H1 (cell line): Measurements from ENCODE around the gene TMEM212. TPM values are rescaled to one million over a fixed set of nuclear protein-coding genes. Genes with fewer than 3 reads are reported as not detected.

Experiments
- CTCF ChIA-PET: fragments of 300-600 bp; sonication (Branson Sonifier 250); formaldehyde crosslinking; loops from one replicate; lab custom pipeline; 2021; ENCODE audit not compliant: partially characterized antibody; lab: Charles Lee
- POLR2A ChIA-PET: fragments of 300-600 bp; sonication (Branson Sonifier 250); formaldehyde crosslinking; loops from one replicate; lab custom pipeline; 2021; ENCODE audit warnings: inconsistent platforms; ENCODE audit not compliant: partially characterized antibody; lab: Charles Lee
- DNase-seq, 2 experiments: peaks; one replicate each; pipeline versions ENCODE4 v3.0.0 to v3.0.0-alpha.2; 2010 to 2022; ENCODE audit warnings: low spot score in 2 of 2, low read depth in 1 of 2, mixed read lengths in 1 of 2
- FAIRE-seq: peaks from 2 replicates; lab custom pipeline; 2011; peaks lifted over from hg19 to GRCh38; lab: Jason Lieb, UNC
- H2AFZ ChIP-seq: 2 replicates; pipeline ENCODE4 v1.8.1; 2012; ENCODE audit warnings: low read length, inconsistent platforms
- H2AK5ac ChIP-seq: 2 replicates; pipeline ENCODE4 v1.6.1; 2013; ENCODE audit warnings: low read depth, low read length
- H2BK120ac ChIP-seq: replicated peaks from 2 replicates; pipeline ENCODE3; 2013; ENCODE audit warnings: low read depth, low read length, inconsistent platforms
- H2BK12ac ChIP-seq: 2 replicates; pipeline ENCODE4 v1.6.1; 2013; ENCODE audit warnings: low read depth, low read length
- H2BK15ac ChIP-seq: 2 replicates; pipeline ENCODE4 v1.6.1; 2013; ENCODE audit warnings: low read length
- H2BK20ac ChIP-seq: 2 replicates; pipeline ENCODE4 v1.6.1; 2013; ENCODE audit warnings: low read length
- H2BK5ac ChIP-seq: 2 replicates; pipeline ENCODE4 v1.6.1; 2013; ENCODE audit warnings: low read depth, low read length
- H3K14ac ChIP-seq: 2 replicates; pipeline ENCODE4 v1.6.1; 2013; ENCODE audit warnings: inconsistent platforms; ENCODE audit not compliant: insufficient read length
- H3K18ac ChIP-seq: 2 replicates; pipeline ENCODE4 v1.6.1; 2013; ENCODE audit warnings: low read length; ENCODE audit errors: extremely low read depth
- H3K23ac ChIP-seq: 2 replicates; pipeline ENCODE4 v1.6.1; 2013; ENCODE audit warnings: inconsistent platforms; ENCODE audit not compliant: insufficient read length
- H3K23me2 ChIP-seq: 2 replicates; pipeline ENCODE4 v1.6.1; 2013; ENCODE audit warnings: low read depth, low read length
- H3K27ac ChIP-seq: 2 replicates; pipeline ENCODE4 v1.6.1; 2011; ENCODE audit warnings: low read depth, low read length, inconsistent platforms
- H3K27me3 ChIP-seq, 4 experiments: replicated peaks in 1 of 4; 1 replicate in 1 of 4; 2 replicates in 3 of 4; pipeline versions ENCODE4 v1.6.1 to v1.8.1; 2011 to 2013; ENCODE audit warnings: low read length in 3 of 4, mild to moderate bottlenecking in 3 of 4, inconsistent platforms in 2 of 4, mixed read lengths in 2 of 4, moderate library complexity in 1 of 4; ENCODE audit not compliant: control insufficient read depth in 3 of 4, insufficient read depth in 3 of 4; ENCODE audit errors: extremely low read depth in 1 of 4
- H3K36me3 ChIP-seq, 4 experiments: 2 replicates each; pipeline versions ENCODE4 v1.6.1 to v1.8.1; 2011 to 2013; ENCODE audit warnings: mild to moderate bottlenecking in 4 of 4, low read length in 3 of 4, moderate library complexity in 2 of 4, control low read depth in 1 of 4, inconsistent platforms in 1 of 4; ENCODE audit not compliant: insufficient read depth in 4 of 4, control insufficient read depth in 2 of 4
- H3K4ac ChIP-seq: replicated peaks from 2 replicates; pipeline ENCODE3; 2013; ENCODE audit warnings: low read length, low read depth, mixed read lengths, inconsistent platforms; ENCODE audit not compliant: insufficient read length
- H3K4me1 ChIP-seq, 4 experiments: replicated peaks in 1 of 4; 1 replicate in 1 of 4; 2 replicates in 3 of 4; pipeline versions ENCODE4 v1.6.1 to v1.8.1; 2011 to 2013; ENCODE audit warnings: low read length in 3 of 4, inconsistent platforms in 2 of 4, mixed read lengths in 1 of 4; ENCODE audit not compliant: insufficient read depth in 4 of 4, control insufficient read depth in 3 of 4
- H3K4me2 ChIP-seq, 2 experiments: 2 replicates each; pipeline versions ENCODE4 v1.6.1 to v1.8.1; 2011 to 2013; ENCODE audit warnings: low read depth in 2 of 2, low read length in 2 of 2, control low read depth in 1 of 2, inconsistent platforms in 1 of 2, mild to moderate bottlenecking in 1 of 2; ENCODE audit not compliant: insufficient read depth in 1 of 2
- H3K4me3 ChIP-seq, 4 experiments: fragments of 200-600, 300-600 bp in 1 of 4; sonication (generic), shearing (Covaris generic), sonication (Bioruptor Twin) in 1 of 4; 2 replicates each; pipeline versions ENCODE4 v1.5.1 to v1.8.1; 2011 to 2016; ENCODE audit warnings: low read length in 4 of 4, low read depth in 3 of 4, control low read depth in 2 of 4, inconsistent platforms in 2 of 4, mild to moderate bottlenecking in 2 of 4, mixed read lengths in 1 of 4, moderate library complexity in 1 of 4; ENCODE audit not compliant: insufficient read depth in 2 of 4; ENCODE audit errors: extremely low read depth in 1 of 4
- H3K56ac ChIP-seq: replicated peaks from 2 replicates; pipeline ENCODE3; 2013; ENCODE audit warnings: low read depth, mild to moderate bottlenecking, mixed read lengths, low read length, inconsistent platforms; ENCODE audit not compliant: insufficient read length
- H3K79me1 ChIP-seq: 2 replicates; pipeline ENCODE4 v1.6.1; 2013; ENCODE audit warnings: low read depth, low read length, control low read depth
- H3K79me2 ChIP-seq, 2 experiments: 2 replicates each; pipeline versions ENCODE4 v1.6.1 to v1.8.1; 2012 to 2013; ENCODE audit warnings: low read length in 2 of 2, mild to moderate bottlenecking in 2 of 2, inconsistent platforms in 1 of 2; ENCODE audit not compliant: insufficient read depth in 2 of 2, control insufficient read depth in 1 of 2
- H3K9ac ChIP-seq, 4 experiments: replicated peaks in 1 of 4; 1 replicate in 1 of 4; 2 replicates in 3 of 4; pipeline versions ENCODE4 v1.6.1 to v1.8.1; 2011 to 2013; ENCODE audit warnings: low read depth in 3 of 4, low read length in 3 of 4, control low read depth in 2 of 4, mild to moderate bottlenecking in 2 of 4, moderate library complexity in 2 of 4, inconsistent platforms in 1 of 4; ENCODE audit errors: extremely low read depth in 1 of 4
- H3K9me3 ChIP-seq, 2 experiments: 2 replicates each; pipeline versions ENCODE4 v1.6.1 to v1.8.1; 2012 to 2013; ENCODE audit warnings: mild to moderate bottlenecking in 2 of 2, moderate library complexity in 2 of 2, control low read depth in 1 of 2, inconsistent platforms in 1 of 2, low read depth in 1 of 2, low read length in 1 of 2, mixed read lengths in 1 of 2; ENCODE audit not compliant: insufficient read depth in 2 of 2
- H4K20me1 ChIP-seq, 2 experiments: replicated peaks in 1 of 2; 2 replicates each; pipeline versions ENCODE3 to v1.8.1; 2011 to 2013; ENCODE audit warnings: inconsistent platforms in 2 of 2, low read length in 2 of 2, mild to moderate bottlenecking in 1 of 2; ENCODE audit not compliant: insufficient read depth in 2 of 2, control insufficient read depth in 1 of 2
- H4K5ac ChIP-seq: 2 replicates; pipeline ENCODE4 v1.6.1; 2013; ENCODE audit warnings: low read length, low read depth, mixed read lengths, inconsistent platforms; ENCODE audit not compliant: insufficient read length
- H4K8ac ChIP-seq: 2 replicates; pipeline ENCODE4 v1.8.0; 2013; ENCODE audit warnings: mild to moderate bottlenecking, moderate library complexity, low read length, inconsistent platforms; ENCODE audit not compliant: insufficient read depth; ENCODE audit errors: extremely low read depth
- H4K91ac ChIP-seq: replicated peaks from 2 replicates; pipeline ENCODE3; 2013; ENCODE audit warnings: low read length, mixed read lengths, inconsistent platforms; ENCODE audit not compliant: insufficient read length
- BCL11A ChIP-seq, 2 experiments: IDR thresholded peaks; one replicate each; pipeline ENCODE4 v1.6.1; 2011; ENCODE audit warnings: low read depth in 2 of 2, low read length in 2 of 2, mild to moderate bottlenecking in 2 of 2
- CBX5 ChIP-seq: fragments of 300-800, 300-1000 bp; sonication (generic); IDR thresholded peaks from 2 replicates; pipeline ENCODE4 v1.7.1; 2016; ENCODE audit warnings: antibody characterized with exemption, low read length, low read depth
- CEBPB ChIP-seq: IDR thresholded peaks from 2 replicates; pipeline ENCODE4 v1.6.1; 2012; ENCODE audit warnings: low read depth, low read length
- CREB1 ChIP-seq: IDR thresholded peaks from 2 replicates; pipeline ENCODE4 v1.6.1; 2012; ENCODE audit warnings: inconsistent platforms
- EGR1 ChIP-seq: IDR thresholded peaks from 2 replicates; pipeline ENCODE4 v1.6.1; 2011; ENCODE audit warnings: low read depth, low read length, borderline replicate concordance
- JUND ChIP-seq: IDR thresholded peaks from 2 replicates; pipeline ENCODE4 v1.6.1; 2011; ENCODE audit warnings: mild to moderate bottlenecking, improper control_type of control experiment, low read length
- NRF1 ChIP-seq: IDR thresholded peaks from 2 replicates; pipeline ENCODE4 v1.6.1; 2011; ENCODE audit warnings: mild to moderate bottlenecking, low read depth, low read length, improper control_type of control experiment
- POU5F1 ChIP-seq: IDR thresholded peaks from 2 replicates; pipeline ENCODE4 v1.6.1; 2011; ENCODE audit warnings: low read depth, mild to moderate bottlenecking, low read length, moderate library complexity
- RBBP5 ChIP-seq: IDR thresholded peaks from 2 replicates; pipeline ENCODE4 v1.7.1; 2012; ENCODE audit warnings: low read depth, mild to moderate bottlenecking, inconsistent platforms, low read length, moderate library complexity, borderline replicate concordance
- RXRA ChIP-seq: IDR thresholded peaks from 2 replicates; pipeline ENCODE4 v1.6.1; 2011; ENCODE audit warnings: low read depth, mild to moderate bottlenecking, low read length, moderate library complexity; ENCODE audit not compliant: insufficient read depth
- SIN3A ChIP-seq, 2 experiments: IDR thresholded peaks in 1 of 2; conservative IDR thresholded peaks in 1 of 2; 2 replicates each; pipeline ENCODE4 v1.6.1; 2011 to 2012; ENCODE audit warnings: low read length in 2 of 2, improper control_type of control experiment in 1 of 2, low read depth in 1 of 2, mild to moderate bottlenecking in 1 of 2
- TBP ChIP-seq: IDR thresholded peaks from 2 replicates; pipeline ENCODE4 v1.6.1; 2011; ENCODE audit warnings: low read depth, low read length, improper control_type of control experiment
- WGBS, 2 experiments: shearing (Covaris generic) in 1 of 2; methylation state at CpG; one replicate each; pipeline versions ENCODE4 v1.1.6 to v1.1.7; 2013 to 2015; ENCODE audit warnings: low lambda C conversion rate in 2 of 2, mixed read lengths in 2 of 2, inconsistent platforms in 1 of 2, low coverage in 1 of 2, missing lambda C conversion rate in 1 of 2; ENCODE audit not compliant: insufficient replicate concordance in 2 of 2, insufficient coverage in 1 of 2, insufficient read length in 1 of 2; ENCODE audit errors: extremely low coverage in 1 of 2, missing lambda C conversion rate in 1 of 2; 5-methylcytosine and 5-hydroxymethylcytosine counted together
- polyA plus RNA-seq, 7 experiments: library from polyadenylated mRNA; depleted of rRNA in 3 of 7; stranded (reverse) in 5 of 7; unstranded in 2 of 7; fragments of >200 nt in 5 of 7; fragments of 200-250 nt in 2 of 7; gene quantifications; 1 replicate in 5 of 7; 2 replicates in 1 of 7; 4 replicates in 1 of 7; pipeline versions ENCODE4 v1.2.1 to v1.2.3, GENCODE V29; 2011 to 2013; ENCODE audit warnings: missing spikeins in 2 of 7, mixed read lengths in 2 of 7
- total RNA-seq: library from RNA; stranded (reverse); fragmentation: NEBNext Ultra II Directional; extraction: Animal tissue kit (Norgen Biotek cat#: 25700); gene quantifications from 2 replicates; pipeline ENCODE4 v1.2.1, GENCODE V29; 2021

Gene TMEM212
- total and polyA plus RNA-seq, 2 of the 8 experiments (the other 6 are each of a cell fraction or from before 2014, with no cell fraction given) = not detected

DNA sequence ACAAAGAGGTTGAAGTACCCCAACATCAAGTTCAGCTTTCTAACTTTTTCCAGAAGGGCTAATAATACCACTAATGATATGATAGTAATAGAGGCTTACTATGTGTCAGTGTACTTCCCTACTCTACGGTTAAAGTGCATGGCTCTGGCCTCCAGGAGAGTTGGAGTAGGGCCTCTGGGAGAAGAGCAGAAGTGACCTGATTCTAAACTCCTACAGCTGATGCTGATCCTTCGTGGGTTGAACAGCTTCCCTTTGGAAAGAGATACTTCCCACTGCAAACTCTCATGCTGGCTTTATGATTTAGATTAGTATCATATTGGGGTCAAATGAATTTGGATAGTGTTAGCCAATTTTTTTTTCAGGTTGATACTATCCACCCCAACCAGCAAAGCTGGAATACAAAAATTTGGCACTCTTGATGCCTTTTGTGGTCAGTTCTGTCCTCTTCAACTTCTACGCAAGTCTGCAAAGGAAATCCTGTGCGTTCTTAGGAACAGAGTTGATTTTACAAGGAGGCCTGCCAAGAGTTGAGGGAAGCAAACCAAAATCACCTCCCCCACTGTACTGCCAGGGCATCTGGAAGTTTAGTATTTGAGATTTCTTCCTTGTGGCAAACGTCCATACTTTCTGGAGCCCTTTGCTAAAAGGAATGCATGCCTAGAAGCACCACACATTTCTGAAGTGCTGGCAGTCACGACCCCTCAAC is 17.8 kb downstream of the TMEM212 start:
- H3K23me2 ChIP-seq = no peaks in the 10 kb centered on the region
- no peak overlapping the region for H3K56ac ChIP-seq
- H2AK5ac ChIP-seq = no peak overlapping the region
- 87% methylated on average over 6 of the region's 6 CpGs; no CpG with 5 or more reads in 1 of the 2 experiments for WGBS, 2 experiments
- peaks cover 0 to 3% (median 0%) of the 10 kb centered on the region in 4 experiments; a peak in 1 of 8 replicates for H3K36me3 ChIP-seq
- ChIA-PET CTCF (no interaction called here), POLR2A (no interaction called here)
- no peaks in the 10 kb centered on the region for H3K27me3 ChIP-seq
- no peak overlapping the region for H3K9ac ChIP-seq
- FAIRE-seq (no peak), DNase-seq (no peak)
- H2BK12ac ChIP-seq = no peak overlapping the region
- peaks cover 6 to 7% of the 10 kb centered on the region in 2 experiments; a peak in 3 of 4 replicates for H3K9me3 ChIP-seq
- no peak overlapping the region for H3K14ac ChIP-seq
- H2BK20ac ChIP-seq = no peak overlapping the region
- no peak overlapping the region; the same call in 1 of the 2 replicates for H2AFZ ChIP-seq
- H3K79me1 ChIP-seq = no peaks in the 10 kb centered on the region
- no peak overlapping the region for H3K27ac ChIP-seq
- H4K8ac ChIP-seq = no peak overlapping the region
- H3K4me2 ChIP-seq = no peak overlapping the region
- no peaks in the 10 kb centered on the region for H3K79me2 ChIP-seq
- H3K18ac ChIP-seq = no peak overlapping the region
- no peak overlapping the region for H2BK15ac ChIP-seq
- H2BK5ac ChIP-seq = no peak overlapping the region
- H3K4me3 ChIP-seq = no peak overlapping the region
- no peaks in the 10 kb centered on the region for H4K20me1 ChIP-seq
- no peak overlapping the region for H3K23ac ChIP-seq
- H4K5ac ChIP-seq = no peak overlapping the region
- H4K91ac ChIP-seq = no peak overlapping the region
- peaks cover 0 to 5% (median 1%) of the 10 kb centered on the region in 4 experiments; a peak in 2 of 7 replicates for H3K4me1 ChIP-seq
- no peak overlapping the region for H3K4ac ChIP-seq
- no peak overlapping the region for H2BK120ac ChIP-seq
- no peak for TF ChIP-seq POU5F1
- TF ChIP-seq JUND = no peak
- no peak for TF ChIP-seq EGR1
- no peak for TF ChIP-seq SIN3A (conservative IDR thresholded peaks at IDR 0.05 in 1 of 2, IDR thresholded peaks at IDR 0.05 in 1 of 2; ENCODE audit: low read depth in 1 of 2, low read length in 2 of 2)
- TF ChIP-seq RBBP5 = no peak
- TF ChIP-seq TBP = no peak
- no peak for TF ChIP-seq CEBPB
- TF ChIP-seq BCL11A (IDR thresholded peaks at IDR 0.05; ENCODE audit: low read depth in 2 of 2, low read length in 2 of 2) = no peak
- no peak for TF ChIP-seq CBX5
- no peak for TF ChIP-seq NRF1
- no peak for TF ChIP-seq RXRA
- TF ChIP-seq CREB1 = no peak
